ENCODE results near the gene MRPS9. TPM values are rescaled to one million over a fixed set of nuclear protein-coding genes. Genes with fewer than 3 reads are reported as not detected.

The MRPS9 gene
- total RNA-seq, 1 donor = 22.9 TPM

DNA sequence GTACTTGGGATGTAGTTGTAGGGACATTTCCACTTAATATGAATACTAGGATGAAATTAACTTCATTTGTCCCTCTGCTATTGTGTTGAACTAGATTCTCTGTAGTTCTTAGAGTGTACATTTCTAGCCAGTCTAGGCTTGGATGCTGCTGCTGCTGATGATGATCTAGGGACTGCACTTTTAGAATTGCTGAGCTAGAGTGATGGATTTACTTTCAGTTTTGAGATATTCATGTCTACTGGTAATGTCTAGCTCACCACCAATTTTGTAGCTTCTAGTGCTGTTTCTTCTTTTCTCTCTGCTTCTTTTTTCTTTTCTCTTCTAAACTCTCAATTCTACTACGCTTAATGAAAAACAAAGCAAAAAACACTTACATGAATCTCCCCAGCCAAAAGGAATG lies 49.4 kb downstream of the MRPS9 start:
- no peak for DNase-seq (ENCODE audit: low read depth)
- H3K4me3 ChIP-seq (ENCODE audit: low read depth, low read length) = no peak overlapping the region
- TF ChIP-seq, protein P1, sequence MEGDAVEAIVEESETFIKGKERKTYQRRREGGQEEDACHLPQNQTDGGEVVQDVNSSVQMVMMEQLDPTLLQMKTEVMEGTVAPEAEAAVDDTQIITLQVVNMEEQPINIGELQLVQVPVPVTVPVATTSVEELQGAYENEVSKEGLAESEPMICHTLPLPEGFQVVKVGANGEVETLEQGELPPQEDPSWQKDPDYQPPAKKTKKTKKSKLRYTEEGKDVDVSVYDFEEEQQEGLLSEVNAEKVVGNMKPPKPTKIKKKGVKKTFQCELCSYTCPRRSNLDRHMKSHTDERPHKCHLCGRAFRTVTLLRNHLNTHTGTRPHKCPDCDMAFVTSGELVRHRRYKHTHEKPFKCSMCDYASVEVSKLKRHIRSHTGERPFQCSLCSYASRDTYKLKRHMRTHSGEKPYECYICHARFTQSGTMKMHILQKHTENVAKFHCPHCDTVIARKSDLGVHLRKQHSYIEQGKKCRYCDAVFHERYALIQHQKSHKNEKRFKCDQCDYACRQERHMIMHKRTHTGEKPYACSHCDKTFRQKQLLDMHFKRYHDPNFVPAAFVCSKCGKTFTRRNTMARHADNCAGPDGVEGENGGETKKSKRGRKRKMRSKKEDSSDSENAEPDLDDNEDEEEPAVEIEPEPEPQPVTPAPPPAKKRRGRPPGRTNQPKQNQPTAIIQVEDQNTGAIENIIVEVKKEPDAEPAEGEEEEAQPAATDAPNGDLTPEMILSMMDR (IDR thresholded peaks at IDR 0.05; ENCODE audit: insufficient read depth, low read depth, low read length) = no peak

DNA sequence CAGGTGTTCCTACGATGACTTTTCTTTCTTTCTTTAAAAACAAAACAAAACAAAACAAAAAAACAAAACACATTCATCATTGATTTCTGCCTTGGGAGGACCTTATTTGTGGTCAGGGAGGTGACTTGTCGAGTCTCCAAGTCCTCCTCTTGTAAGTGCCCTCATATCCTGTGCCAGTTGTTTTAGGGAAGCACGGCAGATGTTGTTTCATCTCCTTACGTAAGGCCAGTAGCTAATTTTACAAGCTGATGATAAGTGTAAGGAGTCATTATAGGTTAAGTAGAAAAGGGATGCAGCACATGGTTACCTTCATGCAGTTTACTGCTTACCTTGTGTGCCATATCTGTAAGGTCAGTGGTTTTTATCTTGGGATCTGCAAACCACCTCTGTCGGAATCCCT lies 52.2 kb downstream of the MRPS9 start:
- no peak overlapping the region for H3K4me3 ChIP-seq (ENCODE audit: low read depth, low read length)
- TF ChIP-seq, protein P1 (IDR thresholded peaks at IDR 0.05; ENCODE audit: insufficient read depth, low read depth, low read length) = no peak
- no peak for DNase-seq (ENCODE audit: low read depth)

- TF ChIP-seq, protein P1 (IDR thresholded peaks at IDR 0.05; ENCODE audit: insufficient read depth, low read depth, low read length) = no peak
- no peak overlapping the region for H3K4me3 ChIP-seq (ENCODE audit: low read depth, low read length)
- peak; percentile 7 for DNase-seq (ENCODE audit: low read depth)
Observed at GRCh38 chr2:105092797-105093196, 54.9 kb downstream of the MRPS9 start.

DNA sequence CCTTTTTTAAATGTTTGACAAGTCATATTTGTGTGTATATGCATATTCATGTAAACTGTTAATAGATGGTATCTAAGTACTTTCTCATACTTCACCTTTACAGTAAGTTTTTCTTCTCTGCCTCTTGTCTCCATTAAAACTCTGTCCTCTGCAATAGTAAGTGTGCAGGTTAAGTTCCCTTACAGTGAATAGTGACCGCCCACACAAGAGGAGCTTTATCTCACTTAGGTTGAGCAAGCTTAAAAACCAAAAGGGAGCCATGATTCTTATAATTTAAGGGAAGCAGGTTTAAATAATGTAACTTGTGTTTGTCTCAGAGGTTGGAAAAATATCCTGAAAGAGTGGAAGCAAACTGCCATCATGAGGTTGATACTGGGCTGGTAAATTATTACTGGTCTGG lies 61.3 kb downstream of the MRPS9 start:
- H3K4me3 ChIP-seq (ENCODE audit: low read depth, low read length) = no peak overlapping the region
- TF ChIP-seq, protein P1 (IDR thresholded peaks at IDR 0.05; ENCODE audit: insufficient read depth, low read depth, low read length) = no peak
- DNase-seq (ENCODE audit: low read depth) = no peak

DNA sequence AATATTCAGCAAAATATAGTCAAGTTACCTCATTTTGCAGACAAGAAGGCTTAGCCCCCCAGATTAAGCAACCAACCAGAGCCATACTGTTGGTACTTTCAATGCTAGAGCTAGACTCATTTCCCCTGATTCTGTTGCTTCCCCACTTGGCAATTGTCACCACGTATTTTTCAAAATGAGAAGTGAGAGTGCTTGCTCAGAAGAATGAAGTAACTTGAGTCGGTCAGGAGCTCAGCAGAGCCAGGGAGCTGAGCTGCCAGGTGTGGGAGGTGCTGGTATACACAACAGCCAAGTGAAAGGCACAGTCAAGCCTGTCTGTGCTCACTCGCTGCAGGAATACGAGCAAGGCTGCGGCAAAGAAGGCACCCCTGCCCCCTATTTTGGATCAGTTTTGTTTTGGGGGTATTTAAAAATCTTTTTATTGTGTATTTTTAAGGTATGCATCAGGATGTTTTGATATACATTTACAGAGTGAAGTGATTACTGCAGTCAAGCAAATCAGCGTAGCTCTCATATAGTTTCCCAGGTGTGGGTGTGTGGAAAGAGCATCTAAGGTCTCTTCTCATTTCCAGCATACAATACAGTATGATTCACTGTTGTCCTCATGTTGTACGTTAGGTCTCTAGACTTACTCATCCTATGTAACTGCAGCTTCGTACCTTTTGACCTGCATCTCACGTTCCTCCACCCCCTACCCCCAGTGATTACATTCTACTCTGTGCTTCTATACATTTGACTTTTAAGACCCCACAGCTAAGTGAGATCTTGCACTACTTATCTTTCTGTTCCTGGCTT lies 62.4 kb downstream of the MRPS9 start:
- TF ChIP-seq, protein P1 (IDR thresholded peaks at IDR 0.05; ENCODE audit: insufficient read depth, low read depth, low read length) = no peak
- no peak for DNase-seq (ENCODE audit: low read depth)
- no peak overlapping the region for H3K4me3 ChIP-seq (ENCODE audit: low read depth, low read length)

DNA sequence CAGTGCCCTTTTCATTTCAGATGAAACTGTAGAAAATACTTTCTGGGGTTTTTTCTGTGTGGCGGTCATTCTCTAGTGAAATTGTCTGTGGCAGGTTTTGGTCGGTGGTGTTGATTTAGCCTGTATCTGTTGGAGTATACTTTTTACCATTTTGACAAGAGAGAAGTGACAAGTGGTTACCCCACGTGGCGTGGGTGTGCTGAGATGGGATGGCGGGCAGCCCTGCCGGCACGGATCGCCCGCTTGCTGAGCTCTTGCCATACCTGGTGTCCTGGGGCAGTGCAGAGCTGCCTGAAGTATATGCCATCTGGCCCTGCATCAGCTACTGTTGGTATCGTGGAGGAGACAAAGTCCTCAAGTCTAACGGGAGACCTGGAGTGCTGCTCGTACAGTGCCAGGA lies 64.1 kb downstream of the MRPS9 start:
- DNase-seq (ENCODE audit: low read depth) = no peak
- H3K4me3 ChIP-seq (ENCODE audit: low read depth, low read length) = no peak overlapping the region
- TF ChIP-seq, protein P1 (IDR thresholded peaks at IDR 0.05; ENCODE audit: insufficient read depth, low read depth, low read length) = no peak
